ENCODE data around the gene CTNNA3. TPM values are rescaled to one million over a fixed set of nuclear protein-coding genes. Genes with fewer than 3 reads are reported as not detected.

The CTNNA3 gene
- total RNA-seq, 4 donors from 2014 or later, result 14.3 to 49.5 (median 24.2) TPM

DNA sequence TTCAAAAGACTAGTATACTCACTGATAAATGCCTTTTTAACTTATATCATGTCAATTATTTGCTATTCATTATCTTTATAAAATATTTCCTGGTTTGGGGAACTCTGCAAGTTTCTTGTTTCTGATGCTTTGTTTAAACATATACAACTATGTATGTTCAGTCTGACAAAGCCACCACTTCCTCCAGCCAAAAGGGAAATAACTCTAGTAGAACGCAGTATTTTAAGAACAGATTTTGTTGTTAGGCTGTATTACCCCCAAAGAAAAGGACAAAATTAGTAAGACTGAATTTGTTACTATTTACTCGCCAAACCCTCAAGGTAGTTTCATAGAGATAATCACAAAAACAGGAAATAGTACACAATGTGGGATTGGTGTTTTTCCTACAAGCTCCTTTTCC is 691.3 kb downstream of the CTNNA3 start:
- no peaks in the 10 kb centered on the region for H3K36me3 ChIP-seq
- H3K27me3 ChIP-seq, result no peaks in the 10 kb centered on the region
- DNase-seq (no peak), ATAC-seq (no peak)
- no peaks in the 10 kb centered on the region for H3K9me3 ChIP-seq
- H3K4me1 ChIP-seq, result no peaks in the 10 kb centered on the region
- intact Hi-C loops (cut with DNase I; ENCODE audit: low total_unique reads) (no loop called here), in situ Hi-C loops (cut with MboI; ENCODE audit: low sequenced_read_pairs in 4 of 4) (no loop called here)
- TF ChIP-seq POLR2A (IDR thresholded peaks at IDR 0.05) (no peak), CTCF (IDR thresholded peaks at IDR 0.05 in 4 of 5, conservative IDR thresholded peaks at IDR 0.05 in 1 of 5) (no peak)
- H3K4me3 ChIP-seq, result no peak overlapping the region
- H3K27ac ChIP-seq, result no peak overlapping the region

- H3K9me3 ChIP-seq, result no peaks in the 10 kb centered on the region
- in situ Hi-C loops (cut with MboI; ENCODE audit: low sequenced_read_pairs in 4 of 4), result no loop called here
- no peak for ATAC-seq
- H3K27me3 ChIP-seq, result no peaks in the 10 kb centered on the region
- TF ChIP-seq CTCF (IDR thresholded peaks at IDR 0.05 in 4 of 5, conservative IDR thresholded peaks at IDR 0.05 in 1 of 5) (no peak), POLR2A (IDR thresholded peaks at IDR 0.05) (no peak)
- H3K27ac ChIP-seq, result no peak overlapping the region
- H3K4me3 ChIP-seq, result no peak overlapping the region
- no peak for DNase-seq
- no peaks in the 10 kb centered on the region for H3K36me3 ChIP-seq
- H3K4me1 ChIP-seq, result no peaks in the 10 kb centered on the region
- intact Hi-C loops (cut with DNase I; ENCODE audit: low total_unique reads), result no loop called here
Measured at GRCh38 chr10:66999762-67000545, 696.0 kb downstream of the CTNNA3 start.

DNA sequence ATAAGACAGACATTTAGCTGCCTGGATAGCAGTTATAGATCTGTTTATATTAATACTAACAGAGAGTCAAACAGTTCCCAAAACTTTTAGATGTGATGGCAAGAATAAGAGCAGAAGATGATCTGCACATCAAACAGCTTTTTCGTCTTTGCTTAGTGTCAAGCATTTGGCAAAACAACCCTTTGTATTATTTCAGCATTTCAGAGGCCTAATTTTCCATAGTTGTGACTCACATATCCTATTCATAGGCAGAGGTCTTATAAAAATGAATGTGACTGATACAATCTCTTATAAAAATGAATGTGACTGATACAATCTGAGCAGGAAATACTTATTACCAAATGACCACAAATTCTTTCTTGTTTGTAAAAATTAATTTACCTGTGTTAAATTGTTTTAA is 699.0 kb downstream of the CTNNA3 start:
- TF ChIP-seq CTCF (IDR thresholded peaks at IDR 0.05 in 4 of 5, conservative IDR thresholded peaks at IDR 0.05 in 1 of 5) (no peak), POLR2A (IDR thresholded peaks at IDR 0.05) (no peak)
- no peak for ATAC-seq
- Histone ChIP-seq H3K27ac (no peak overlapping the region), H3K27me3 (no peaks in the 10 kb centered on the region), H3K9me3 (no peaks in the 10 kb centered on the region), H3K4me1 (no peaks in the 10 kb centered on the region), H3K36me3 (no peaks in the 10 kb centered on the region), H3K4me3 (no peak overlapping the region)
- intact Hi-C loops (cut with DNase I; ENCODE audit: low total_unique reads) (no loop called here), in situ Hi-C loops (cut with MboI; ENCODE audit: low sequenced_read_pairs in 4 of 4) (no loop called here)
- no peak for DNase-seq

GRCh38 chr10:66990143-66990830 is 705.7 kb downstream of the CTNNA3 start:
- intact Hi-C loops (cut with DNase I; ENCODE audit: low total_unique reads) (no loop called here), in situ Hi-C loops (cut with MboI; ENCODE audit: low sequenced_read_pairs in 4 of 4) (no loop called here)
- Histone ChIP-seq H3K36me3 (no peaks in the 10 kb centered on the region), H3K4me1 (peaks cover 0 to 5% of the 10 kb centered on the region in 2 donors), H3K4me3 (no peak overlapping the region), H3K27ac (no peak overlapping the region), H3K27me3 (no peaks in the 10 kb centered on the region), H3K9me3 (no peaks in the 10 kb centered on the region)
- no peak for TF ChIP-seq CTCF (IDR thresholded peaks at IDR 0.05 in 4 of 5, conservative IDR thresholded peaks at IDR 0.05 in 1 of 5)
- TF ChIP-seq POLR2A (IDR thresholded peaks at IDR 0.05), result no peak
- ATAC-seq, result no peak
- DNase-seq, result no peak
